Astrocyte (in vitro differentiated cells and primary cell): ENCODE measurements around the gene PEMT.

Source experiments
- CTCF ChIP-seq: IDR thresholded peaks from 2 replicates; pipeline ENCODE4 v1.5.1; 2011; ENCODE audit warnings: low read depth, mild to moderate bottlenecking, inconsistent platforms, low read length, moderate library complexity; ENCODE audit not compliant: insufficient read depth
- EZH2 ChIP-seq: IDR thresholded peaks from 2 replicates; pipeline ENCODE4 v1.6.1; 2012; ENCODE audit warnings: mild to moderate bottlenecking, low read length, inconsistent platforms; ENCODE audit not compliant: insufficient read depth

DNA sequence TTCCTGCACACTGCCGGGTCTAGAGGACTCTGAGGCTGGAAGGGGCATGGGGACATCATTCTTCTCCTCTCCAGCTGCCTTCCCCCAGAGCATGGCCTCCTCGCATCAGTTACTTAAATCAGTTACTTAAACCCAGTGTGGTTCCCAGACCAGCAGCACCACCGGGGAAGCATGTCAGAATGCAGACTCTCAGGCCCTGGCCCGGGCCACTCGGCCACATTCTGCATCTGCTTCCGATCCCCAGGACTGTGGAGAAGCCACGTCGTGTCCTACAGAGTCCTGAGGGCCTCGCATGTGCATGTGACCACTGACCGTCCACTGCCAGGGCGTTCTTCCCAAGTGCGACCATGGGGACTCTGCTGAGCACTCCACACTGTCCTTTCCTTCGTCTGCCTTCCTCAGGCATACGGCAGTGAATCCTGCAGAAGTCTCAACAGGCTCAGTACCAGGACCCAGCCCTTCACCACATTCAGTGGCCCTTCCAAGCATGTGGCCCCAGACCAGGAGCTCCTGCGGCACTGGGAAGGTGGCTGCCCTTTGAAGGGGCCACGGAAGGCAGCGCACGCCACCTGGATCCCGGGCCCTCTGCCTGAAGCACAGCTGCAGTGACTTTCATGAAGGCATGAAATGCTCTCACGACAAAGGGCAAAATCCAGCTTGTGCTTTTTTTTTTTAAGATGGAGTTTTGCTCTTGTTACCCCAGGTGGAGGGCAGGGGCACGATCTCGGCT, 48.4 kb downstream of the PEMT start:
- TF ChIP-seq CTCF (no peak), EZH2 (no peak)
